Hepatocyte (in vitro differentiated cells): ENCODE results near the gene DDX20.

ENCODE experiments used
- EZH2 ChIP-seq: fragments of 200-600 bp; sonication (generic); IDR thresholded peaks from 2 replicates; pipeline ENCODE4 v1.6.1; 2016; ENCODE audit warnings: antibody characterized with exemption, mild to moderate bottlenecking, borderline replicate concordance
- EZH2phosphoT487 ChIP-seq: fragments of 200-600 bp; sonication (generic); IDR thresholded peaks from one replicate; pipeline ENCODE4 v1.6.1; 2018; ENCODE audit warnings: antibody characterized with exemption, mild to moderate bottlenecking, low read depth, moderate library complexity; ENCODE audit not compliant: unreplicated experiment, severe bottlenecking
- TF ChIP-seq, protein P1 (sequence below): fragments of 200-600 bp; sonication (generic); IDR thresholded peaks from 2 replicates; pipeline ENCODE4 v1.5.1; 2016; ENCODE audit warnings: antibody characterized with exemption, mild to moderate bottlenecking; ENCODE audit not compliant: poor library complexity

DNA sequence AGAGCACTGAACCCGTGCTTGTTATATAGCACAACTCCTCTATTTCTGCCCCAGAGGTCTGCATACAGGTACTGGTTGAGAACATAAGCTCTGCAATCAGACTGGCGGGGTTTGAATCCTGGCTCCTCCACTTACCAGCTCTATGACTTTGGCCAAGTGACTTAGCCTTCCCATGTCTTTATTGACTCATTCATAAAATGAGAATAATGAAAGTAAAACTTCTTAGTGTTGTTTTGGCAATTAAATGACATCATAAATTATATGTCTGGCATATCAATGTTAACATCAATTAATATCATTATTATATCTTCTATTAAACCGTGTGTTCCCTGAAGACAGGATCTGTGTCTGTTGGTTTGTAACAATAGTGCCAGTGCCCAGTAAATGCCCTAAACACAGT is 20.8 kb upstream of the DDX20 start:
- TF ChIP-seq, protein P1, sequence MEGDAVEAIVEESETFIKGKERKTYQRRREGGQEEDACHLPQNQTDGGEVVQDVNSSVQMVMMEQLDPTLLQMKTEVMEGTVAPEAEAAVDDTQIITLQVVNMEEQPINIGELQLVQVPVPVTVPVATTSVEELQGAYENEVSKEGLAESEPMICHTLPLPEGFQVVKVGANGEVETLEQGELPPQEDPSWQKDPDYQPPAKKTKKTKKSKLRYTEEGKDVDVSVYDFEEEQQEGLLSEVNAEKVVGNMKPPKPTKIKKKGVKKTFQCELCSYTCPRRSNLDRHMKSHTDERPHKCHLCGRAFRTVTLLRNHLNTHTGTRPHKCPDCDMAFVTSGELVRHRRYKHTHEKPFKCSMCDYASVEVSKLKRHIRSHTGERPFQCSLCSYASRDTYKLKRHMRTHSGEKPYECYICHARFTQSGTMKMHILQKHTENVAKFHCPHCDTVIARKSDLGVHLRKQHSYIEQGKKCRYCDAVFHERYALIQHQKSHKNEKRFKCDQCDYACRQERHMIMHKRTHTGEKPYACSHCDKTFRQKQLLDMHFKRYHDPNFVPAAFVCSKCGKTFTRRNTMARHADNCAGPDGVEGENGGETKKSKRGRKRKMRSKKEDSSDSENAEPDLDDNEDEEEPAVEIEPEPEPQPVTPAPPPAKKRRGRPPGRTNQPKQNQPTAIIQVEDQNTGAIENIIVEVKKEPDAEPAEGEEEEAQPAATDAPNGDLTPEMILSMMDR = no peak
- TF ChIP-seq EZH2 (no peak), EZH2phosphoT487 (no peak)
